Cardiac fibroblast (primary cell): ENCODE results near the gene LEKR1.

ENCODE experiments used
- DNase-seq, 2 donors: peaks; one replicate each; pipeline versions ENCODE4 v3.0.0 to v3.0.0-alpha.2; 2010; ENCODE audit warnings: low read depth in 2 of 2
- H3K4me3 ChIP-seq, 2 donors: replicated peaks in 1 of 2; 1 replicate in 1 of 2; 2 replicates in 1 of 2; pipeline ENCODE4 v1.5.1; 2011; ENCODE audit warnings: low read depth in 2 of 2, low read length in 2 of 2, mild to moderate bottlenecking in 2 of 2, moderate library complexity in 1 of 2
- CTCF ChIP-seq: IDR thresholded peaks from one replicate; pipeline ENCODE4 v1.5.1; 2011; ENCODE audit warnings: low read depth, mild to moderate bottlenecking, low read length, inconsistent platforms

LEKR1 gene

GRCh38 chr3:157030712-157031111 is 204.6 kb downstream of the LEKR1 start:
- no peak for TF ChIP-seq CTCF
- DNase-seq: no peak
- H3K4me3 ChIP-seq: no peak overlapping the region

- no peak overlapping the region for H3K4me3 ChIP-seq
Observed at GRCh38 chr3:157033001-157033400, 206.8 kb downstream of the LEKR1 start.

DNA sequence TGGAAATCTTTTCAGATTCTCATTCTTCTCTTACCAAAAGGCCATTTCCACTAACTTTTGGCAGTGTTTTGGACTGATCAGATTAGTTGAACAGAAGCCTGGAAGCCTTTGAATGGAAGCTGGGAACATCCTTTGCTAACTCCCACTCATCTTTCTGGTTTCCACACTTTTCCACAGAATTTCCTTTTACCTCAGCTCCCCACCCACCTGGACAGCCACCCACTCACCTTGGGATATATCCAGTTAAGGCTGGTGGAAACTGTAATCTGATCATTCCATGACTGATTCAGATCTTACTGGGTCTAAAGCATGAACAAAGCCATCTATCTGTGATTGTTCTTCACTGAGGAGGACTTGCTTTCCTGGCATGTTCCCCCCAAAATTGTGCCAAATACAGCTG is 214.3 kb downstream of the LEKR1 start:
- no peak overlapping the region for H3K4me3 ChIP-seq
- no peak for TF ChIP-seq CTCF
- no peak for DNase-seq

More at GRCh38 chr3:157033001-157033400, 206.8 kb downstream of the LEKR1 start:
- TF ChIP-seq CTCF: no peak
- DNase-seq: no peak

DNA sequence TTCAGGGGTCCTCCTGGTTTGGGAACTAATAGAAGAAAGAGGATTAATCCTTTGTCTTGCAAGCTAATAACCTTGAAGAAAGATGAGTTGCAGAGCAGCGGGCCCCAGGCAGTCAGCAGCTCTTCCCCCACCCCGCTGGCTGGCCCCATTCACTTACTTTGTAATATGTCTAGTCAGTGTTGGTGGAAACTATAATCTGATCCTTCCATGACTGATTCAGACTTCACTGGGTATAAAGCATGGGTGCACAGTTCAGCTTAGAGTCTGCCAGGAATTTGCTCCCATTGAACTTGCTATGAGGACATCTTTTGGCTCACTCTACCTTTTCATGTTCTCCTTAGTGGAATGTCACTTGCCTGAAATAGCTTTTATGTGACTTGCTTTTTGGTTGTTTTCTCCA is 216.1 kb downstream of the LEKR1 start:
- H3K4me3 ChIP-seq: no peak overlapping the region
- peak in 1 of 2 donors; percentile 3 for DNase-seq
- TF ChIP-seq CTCF: no peak

DNA sequence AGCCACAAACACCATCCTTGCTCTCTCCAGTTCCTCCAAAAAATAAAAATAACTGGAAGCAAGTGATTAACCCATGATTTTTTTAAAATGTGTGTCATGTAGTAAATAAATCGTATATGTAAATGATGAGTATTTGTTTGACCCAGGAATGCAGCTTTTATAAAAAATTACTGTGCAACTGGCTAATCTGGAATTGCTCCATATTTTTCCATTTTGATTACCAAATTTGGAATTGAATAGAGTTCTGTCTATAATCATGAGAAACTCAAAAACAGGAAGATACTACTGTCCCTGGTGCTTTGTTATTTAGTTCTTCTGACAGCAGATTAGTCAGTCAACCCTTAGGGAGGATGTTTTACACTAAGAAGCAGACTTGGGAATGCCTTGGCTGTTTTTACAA is 217.6 kb downstream of the LEKR1 start:
- peak in 1 of 2 donors; percentile 13 for DNase-seq
- H3K4me3 ChIP-seq: no peak overlapping the region
- TF ChIP-seq CTCF: no peak

- DNase-seq: peak in 1 of 2 donors; percentile 12
- no peak overlapping the region for H3K4me3 ChIP-seq
- no peak for TF ChIP-seq CTCF
Observed at GRCh38 chr3:157045238-157045850, 219.2 kb downstream of the LEKR1 start.

- DNase-seq: no peak
- no peak overlapping the region for H3K4me3 ChIP-seq
- TF ChIP-seq CTCF: no peak
Observed at GRCh38 chr3:157046520-157046919, 220.4 kb downstream of the LEKR1 start.
